SU-DHL-6 (cell line): ENCODE results near the gene HAPSTR1.

Experiments used
- EZH2phosphoT487 ChIP-seq: fragments of 200-600 bp; sonication (generic), shearing (Covaris generic); conservative IDR thresholded peaks from 2 replicates; pipeline ENCODE4 v1.6.1; 2018; ENCODE audit warnings: mild to moderate bottlenecking, antibody characterized with exemption, low read length, moderate library complexity, mixed read lengths
- TF ChIP-seq, protein P1 (sequence below): fragments of 200-600 bp; sonication (generic); IDR thresholded peaks from one replicate; pipeline ENCODE4 v1.5.1; 2017; ENCODE audit warnings: antibody characterized with exemption, mild to moderate bottlenecking, low read length, moderate library complexity; ENCODE audit not compliant: insufficient read depth, poor library complexity, severe bottlenecking

DNA sequence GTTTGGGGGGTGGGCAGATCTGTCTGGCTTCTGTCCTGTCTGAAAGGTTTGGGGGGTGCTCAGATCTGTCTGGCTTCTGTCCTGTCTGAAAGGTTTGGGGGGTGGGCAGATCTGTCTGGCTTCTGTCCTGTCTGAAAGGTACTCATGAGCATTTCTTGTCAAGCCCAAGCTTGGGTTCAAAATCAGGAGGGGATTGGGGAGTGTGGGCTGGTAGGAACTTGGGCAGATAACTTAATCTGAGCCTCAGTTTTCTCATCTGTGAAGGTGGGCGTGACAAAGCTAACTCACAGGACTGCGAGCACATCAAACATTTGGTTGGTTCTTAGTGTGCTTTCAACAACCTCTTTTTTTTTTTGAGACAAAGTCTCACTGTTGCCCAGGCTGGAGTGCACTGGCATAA is 35.2 kb downstream of the HAPSTR1 start:
- TF ChIP-seq, protein P1, sequence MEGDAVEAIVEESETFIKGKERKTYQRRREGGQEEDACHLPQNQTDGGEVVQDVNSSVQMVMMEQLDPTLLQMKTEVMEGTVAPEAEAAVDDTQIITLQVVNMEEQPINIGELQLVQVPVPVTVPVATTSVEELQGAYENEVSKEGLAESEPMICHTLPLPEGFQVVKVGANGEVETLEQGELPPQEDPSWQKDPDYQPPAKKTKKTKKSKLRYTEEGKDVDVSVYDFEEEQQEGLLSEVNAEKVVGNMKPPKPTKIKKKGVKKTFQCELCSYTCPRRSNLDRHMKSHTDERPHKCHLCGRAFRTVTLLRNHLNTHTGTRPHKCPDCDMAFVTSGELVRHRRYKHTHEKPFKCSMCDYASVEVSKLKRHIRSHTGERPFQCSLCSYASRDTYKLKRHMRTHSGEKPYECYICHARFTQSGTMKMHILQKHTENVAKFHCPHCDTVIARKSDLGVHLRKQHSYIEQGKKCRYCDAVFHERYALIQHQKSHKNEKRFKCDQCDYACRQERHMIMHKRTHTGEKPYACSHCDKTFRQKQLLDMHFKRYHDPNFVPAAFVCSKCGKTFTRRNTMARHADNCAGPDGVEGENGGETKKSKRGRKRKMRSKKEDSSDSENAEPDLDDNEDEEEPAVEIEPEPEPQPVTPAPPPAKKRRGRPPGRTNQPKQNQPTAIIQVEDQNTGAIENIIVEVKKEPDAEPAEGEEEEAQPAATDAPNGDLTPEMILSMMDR = no peak
- TF ChIP-seq EZH2phosphoT487 = no peak
